K562 (cell line): ENCODE results near the gene MRNIP. TPM values are rescaled to one million over a fixed set of nuclear protein-coding genes. Genes with fewer than 3 reads are reported as not detected.

ENCODE experiments used
- ARID2 ChIP-seq: fragments of 450-650 bp; IDR thresholded peaks from 2 replicates; pipeline ENCODE4 v1.6.1; 2017; ENCODE audit warnings: antibody characterized with exemption, mild to moderate bottlenecking
- ATF1 ChIP-seq, 2 experiments: fragments of 450-650 bp in 1 of 2; IDR thresholded peaks; 2 replicates each; pipeline ENCODE4 v1.6.1; 2016; ENCODE audit warnings: missing compliant biosample characterization in 1 of 2, missing genetic modification characterization in 1 of 2
- DMBX1 ChIP-seq: fragments of 250-450 bp; sonication (Bioruptor Pico); IDR thresholded peaks from 2 replicates; pipeline ENCODE4 v1.8.0; 2022; ENCODE audit warnings: inconsistent platforms, mild to moderate bottlenecking, moderate library complexity, borderline replicate concordance
- E2F1 ChIP-seq: sonication (generic); formaldehyde crosslinking; IDR thresholded peaks from 2 replicates; pipeline ENCODE4 v1.8.1; 2023; ENCODE audit warnings: mild to moderate bottlenecking, missing genetic modification reagents, moderate library complexity
- FOS ChIP-seq: IDR thresholded peaks from 3 replicates; pipeline ENCODE4 v1.6.1; 2011; ENCODE audit not compliant: insufficient read length; ENCODE audit errors: extremely low read depth
- GTF2B ChIP-seq: IDR thresholded peaks from 2 replicates; pipeline ENCODE4 v1.6.1; 2011; ENCODE audit not compliant: insufficient read length; ENCODE audit errors: extremely low read depth
- HMGXB4 ChIP-seq: sonication (generic); formaldehyde crosslinking; IDR thresholded peaks from 2 replicates; pipeline ENCODE4 v1.8.1; 2023; ENCODE audit warnings: mild to moderate bottlenecking, missing genetic modification reagents
- HSF4 ChIP-seq: fragments of 250-450 bp; sonication (Bioruptor Pico); IDR thresholded peaks from 2 replicates; pipeline ENCODE4 v2.1.2; 2022; ENCODE audit warnings: mild to moderate bottlenecking, moderate library complexity, borderline replicate concordance
- MTA3 ChIP-seq: fragments of 450-650 bp; formaldehyde crosslinking; IDR thresholded peaks from 2 replicates; pipeline ENCODE4 v1.6.1; 2017; ENCODE audit warnings: mild to moderate bottlenecking, borderline replicate concordance
- NKRF ChIP-seq: fragments of 450-650 bp; IDR thresholded peaks from 2 replicates; pipeline ENCODE4 v1.6.1; 2016; ENCODE audit warnings: borderline replicate concordance
- PHF8 ChIP-seq: fragments of 200-600 bp; sonication (generic); IDR thresholded peaks from 2 replicates; pipeline ENCODE4 v1.6.1; 2012; ENCODE audit warnings: mixed run types, mild to moderate bottlenecking, inconsistent platforms, low read length, moderate library complexity, borderline replicate concordance
- POLR3G ChIP-seq: IDR thresholded peaks from 2 replicates; pipeline ENCODE4 v1.6.1; 2011; ENCODE audit not compliant: insufficient read length, insufficient replicate concordance; ENCODE audit errors: extremely low read depth
- RBM39 ChIP-seq: fragments of 200-400 bp; formaldehyde crosslinking; optimal IDR thresholded peaks from 2 replicates; pipeline ENCODE3; 2018; ENCODE audit warnings: low read depth, low read length
- RFX5 ChIP-seq: IDR thresholded peaks from 2 replicates; pipeline ENCODE4 v1.6.1; 2011; ENCODE audit warnings: low read depth, mild to moderate bottlenecking, improper control_type of control experiment, low read length
- SIN3B ChIP-seq: fragments of 450-650 bp; IDR thresholded peaks from 2 replicates; pipeline ENCODE4 v1.6.1; 2017; ENCODE audit warnings: low read depth, mild to moderate bottlenecking, moderate library complexity
- TAF15 ChIP-seq: fragments of 200-400 bp; formaldehyde crosslinking; IDR thresholded peaks from 2 replicates; pipeline ENCODE4 v1.6.1; 2017; ENCODE audit warnings: mild to moderate bottlenecking, low read depth, low read length, moderate library complexity
- TCF15 ChIP-seq: fragments of 250-450 bp; sonication (Bioruptor Pico); IDR thresholded peaks from 2 replicates; pipeline ENCODE4 v1.8.0; 2022; ENCODE audit warnings: moderate library complexity, mild to moderate bottlenecking, inconsistent platforms
- YBX1 ChIP-seq: fragments of 450-650 bp; IDR thresholded peaks from 2 replicates; pipeline ENCODE4 v1.7.1; 2016; ENCODE audit warnings: mild to moderate bottlenecking
- ZBTB7A ChIP-seq: IDR thresholded peaks from 2 replicates; pipeline ENCODE4 v1.6.1; 2011; ENCODE audit warnings: low read depth, mild to moderate bottlenecking, low read length, moderate library complexity, borderline replicate concordance; ENCODE audit not compliant: control insufficient read depth
- ZFX ChIP-seq: sonication (generic); formaldehyde crosslinking; IDR thresholded peaks from 2 replicates; pipeline ENCODE4 v1.8.0; 2022; ENCODE audit warnings: mild to moderate bottlenecking, missing genetic modification reagents, moderate library complexity
- ZNF23 ChIP-seq: fragments of 250-450 bp; sonication (Bioruptor Pico); IDR thresholded peaks from 2 replicates; pipeline ENCODE4 v1.4.0; 2020; ENCODE audit warnings: mild to moderate bottlenecking
- ZNF41 ChIP-seq: fragments of 250-450 bp; sonication (Bioruptor Pico); conservative IDR thresholded peaks from 2 replicates; pipeline ENCODE4 v1.4.0; 2020; ENCODE audit warnings: mild to moderate bottlenecking
- polyA plus RNA-seq, 8 experiments: library from polyadenylated mRNA; depleted of rRNA in 4 of 8; stranded (reverse) in 5 of 8; unstranded in 3 of 8; fragments of >200 nt; fragmentation: Nextera tagmentation in 2 of 8; fragmentation: Illumina TruSeq in 1 of 8; extraction: Ambion mirVana in 2 of 8; extraction: Trizol in 1 of 8; gene quantifications; 2 replicates each; pipeline versions ENCODE4 v1.2.1 to v1.2.3, GENCODE V29; 2011 to 2014; ENCODE audit warnings: inconsistent platforms in 1 of 8, missing spikeins in 1 of 8
- total RNA-seq, 7 experiments: library from RNA; depleted of rRNA in 6 of 7; stranded (reverse); fragments of >200 nt in 6 of 7; fragmentation: Illumina TruSeq in 2 of 7; extraction: Trizol in 2 of 7; gene quantifications; 2 replicates each; pipeline versions ENCODE4 v1.2.1 to v1.2.3, GENCODE V29; 2011 to 2021; ENCODE audit warnings: low replicate concordance in 1 of 7

Gene MRNIP
- total and polyA plus RNA-seq, 9 of the 15 experiments (the other 6 are each of a cell fraction or from before 2014, with no cell fraction given): 3.6 to 39.0 (median 16.8) TPM

GRCh38 chr5:179819296-179820126 is 39.1 kb downstream of the MRNIP start (continued):
- peak; percentile 40; the same call in 1 of the 2 replicates for TF ChIP-seq NKRF
- peak; percentile 97 for TF ChIP-seq DMBX1 (CRISPR knock-in tag)
- no peak for TF ChIP-seq RFX5
- TF ChIP-seq FOS: no peak
- TF ChIP-seq HMGXB4 (CRISPR knock-in tag): no peak
- TF ChIP-seq MTA3: peak; percentile 7; the same call in 1 of the 2 replicates
- TF ChIP-seq ZNF41: peak; percentile 86
- TF ChIP-seq GTF2B: no peak
- no peak for TF ChIP-seq ARID2
- no peak for TF ChIP-seq SIN3B
- TF ChIP-seq RBM39: no peak
- no peak for TF ChIP-seq TAF15
- TF ChIP-seq E2F1 (CRISPR knock-in tag): no peak
- peak; percentile 92; the same call in 1 of the 2 replicates for TF ChIP-seq HSF4 (CRISPR knock-in tag)
- peak; percentile 96 for TF ChIP-seq ZFX (CRISPR knock-in tag)
- TF ChIP-seq YBX1: no peak
- TF ChIP-seq PHF8: no peak; the same call in 1 of the 2 replicates
- no peak for TF ChIP-seq POLR3G
- TF ChIP-seq ZNF23 (CRISPR knock-in tag): peak; percentile 72; the same call in 1 of the 2 replicates
- peak; percentile 94 for TF ChIP-seq TCF15 (CRISPR knock-in tag)
- peak; percentile 53; the same call in 1 of the 2 replicates for TF ChIP-seq ZBTB7A
- no peak for TF ChIP-seq ATF1 (CRISPR knock-in tag; IDR thresholded peaks at IDR 0.05)
- no peak for TF ChIP-seq ATF1 (tag; IDR thresholded peaks at IDR 0.05)
